ENCODE data around the gene CNTROB. TPM values are rescaled to one million over a fixed set of nuclear protein-coding genes. Genes with fewer than 3 reads are reported as not detected.

The CNTROB gene
- total RNA-seq, 1 donor from 2014 or later: 54.7 TPM

- Mint-ChIP-seq H3K27ac (peak overlapping the region; percentile 96), H3K4me3 (peak overlapping the region; percentile 92), H3K27me3 (ENCODE audit: insufficient read depth) (no peaks in the 10 kb centered on the region), H3K36me3 (ENCODE audit: low read depth) (peaks cover 24% of the 10 kb centered on the region), H3K9me3 (no peaks in the 10 kb centered on the region), H3K4me1 (ENCODE audit: low read depth) (peaks cover 33% of the 10 kb centered on the region)
- no peak for DNase-seq (ENCODE audit: low spot score)
- intact Hi-C loops (cut with micrococcal nuclease): loop anchor here (1.0 to 2.0 kb wide), 4 partner anchors 17 to 71 kb away; partner anchors contain the start of gene CNTROB
These were observed 16.8 kb upstream of the CNTROB start for GRCh38 chr17:7915179-7915610.

- no peaks in the 10 kb centered on the region for H3K9me3 Mint-ChIP-seq
- H3K27me3 Mint-ChIP-seq (ENCODE audit: insufficient read depth): no peaks in the 10 kb centered on the region
- H3K4me3 Mint-ChIP-seq: peak within 1 kb of the TSS; percentile 92
- peaks cover 19% of the 10 kb centered on the region for H3K36me3 Mint-ChIP-seq (ENCODE audit: low read depth)
- peaks cover 33% of the 10 kb centered on the region for H3K4me1 Mint-ChIP-seq (ENCODE audit: low read depth)
- intact Hi-C loops (cut with micrococcal nuclease): loop anchor here (1.0 to 2.0 kb wide), 4 partner anchors 17 to 71 kb away; partner anchors contain the start of gene CNTROB
- peak; percentile 77 for DNase-seq (ENCODE audit: low spot score)
- peak within 1 kb of the TSS; percentile 96 for H3K27ac Mint-ChIP-seq
These were observed 16.2 kb upstream of the CNTROB start, which contains the start of gene RNF227 for GRCh38 chr17:7915611-7916384. TSS of gene RNF227 (minus strand) at chr17:7916289. CDS start at chr17:7916195, 94 bp downstream.

GRCh38 chr17:7916385-7916682 lies 15.7 kb upstream of the CNTROB start:
- Mint-ChIP-seq H3K36me3 (ENCODE audit: low read depth) (peaks cover 16% of the 10 kb centered on the region), H3K9me3 (no peaks in the 10 kb centered on the region), H3K27me3 (ENCODE audit: insufficient read depth) (no peaks in the 10 kb centered on the region), H3K27ac (peak overlapping the region; percentile 61), H3K4me3 (peak overlapping the region; percentile 73), H3K4me1 (ENCODE audit: low read depth) (peaks cover 33% of the 10 kb centered on the region)
- intact Hi-C loops (cut with micrococcal nuclease): no loop called here
- DNase-seq (ENCODE audit: low spot score): no peak

- intact Hi-C loops (cut with micrococcal nuclease): no loop called here
- H3K4me3 Mint-ChIP-seq: peak overlapping the region; percentile 73
These were observed 15.2 kb upstream of the CNTROB start for GRCh38 chr17:7916808-7917207.

GRCh38 chr17:7922269-7922844 lies 9.6 kb upstream of the CNTROB start:
- no peak for DNase-seq (ENCODE audit: low spot score)
- H3K4me3 Mint-ChIP-seq: peak overlapping the region; percentile 70
- intact Hi-C loops (cut with micrococcal nuclease): loop anchor here (1.0 kb wide), 1 partner anchor 9 kb away; the partner anchor contains the start of gene TRAPPC1

More at GRCh38 chr17:7916808-7917207, 15.2 kb upstream of the CNTROB start:
- Mint-ChIP-seq H3K4me1 (ENCODE audit: low read depth) (peaks cover 34% of the 10 kb centered on the region), H3K27ac (peak overlapping the region; percentile 61), H3K36me3 (ENCODE audit: low read depth) (peaks cover 14% of the 10 kb centered on the region), H3K9me3 (no peaks in the 10 kb centered on the region), H3K27me3 (ENCODE audit: insufficient read depth) (no peaks in the 10 kb centered on the region)
- DNase-seq (ENCODE audit: low spot score): no peak

GRCh38 chr17:7922845-7923628 lies 9.0 kb upstream of the CNTROB start:
- Mint-ChIP-seq H3K27ac (peak overlapping the region; percentile 59), H3K9me3 (no peaks in the 10 kb centered on the region), H3K4me3 (peak overlapping the region; percentile 70), H3K4me1 (ENCODE audit: low read depth) (peaks cover 13% of the 10 kb centered on the region), H3K36me3 (ENCODE audit: low read depth) (peaks cover 8% of the 10 kb centered on the region), H3K27me3 (ENCODE audit: insufficient read depth) (no peaks in the 10 kb centered on the region)
- intact Hi-C loops (cut with micrococcal nuclease): loop anchor here (1.0 kb wide), 1 partner anchor 8 kb away; the partner anchor contains the start of gene TRAPPC1
- peak; percentile 76 for DNase-seq (ENCODE audit: low spot score)

More at GRCh38 chr17:7922269-7922844, 9.6 kb upstream of the CNTROB start:
- H3K9me3 Mint-ChIP-seq: no peaks in the 10 kb centered on the region
- H3K36me3 Mint-ChIP-seq (ENCODE audit: low read depth): peaks cover 4% of the 10 kb centered on the region
- H3K27ac Mint-ChIP-seq: peak overlapping the region; percentile 59
- H3K4me1 Mint-ChIP-seq (ENCODE audit: low read depth): peaks cover 13% of the 10 kb centered on the region
- H3K27me3 Mint-ChIP-seq (ENCODE audit: insufficient read depth): no peaks in the 10 kb centered on the region

GRCh38 chr17:7927596-7927995 lies 4.4 kb upstream of the CNTROB start:
- no peak for DNase-seq (ENCODE audit: low spot score)
- Mint-ChIP-seq H3K36me3 (ENCODE audit: low read depth) (peaks cover 10% of the 10 kb centered on the region), H3K27me3 (ENCODE audit: insufficient read depth) (no peaks in the 10 kb centered on the region), H3K4me3 (no peak overlapping the region), H3K4me1 (ENCODE audit: low read depth) (peaks cover 23% of the 10 kb centered on the region), H3K27ac (peak overlapping the region; percentile 35), H3K9me3 (no peaks in the 10 kb centered on the region)
- intact Hi-C loops (cut with micrococcal nuclease): no loop called here

GRCh38 chr17:7929158-7930023 lies 2.6 kb upstream of the CNTROB start, which contains the start of gene KCNAB3:
TSS of gene KCNAB3 (minus strand) at chr17:7929856. CDS start at chr17:7929435, 421 bp downstream.
- Mint-ChIP-seq H3K36me3 (ENCODE audit: low read depth) (peaks cover 11% of the 10 kb centered on the region), H3K27ac (peak within 1 kb of the TSS; percentile 64), H3K27me3 (ENCODE audit: insufficient read depth) (no peaks in the 10 kb centered on the region), H3K9me3 (no peaks in the 10 kb centered on the region), H3K4me3 (peak within 1 kb of the TSS; percentile 99), H3K4me1 (ENCODE audit: low read depth) (peaks cover 36% of the 10 kb centered on the region)
- peak; percentile 45 for DNase-seq (ENCODE audit: low spot score)
- intact Hi-C loops (cut with micrococcal nuclease): loop anchor here (5.0 kb wide), 1 partner anchor 527 kb away; the partner anchor contains the start of gene TMEM256

GRCh38 chr17:7930841-7931631 lies 970 bp upstream of the CNTROB start:
- Mint-ChIP-seq H3K9me3 (no peaks in the 10 kb centered on the region), H3K4me3 (peak overlapping the region; percentile 99), H3K36me3 (ENCODE audit: low read depth) (peaks cover 19% of the 10 kb centered on the region), H3K27ac (peak overlapping the region; percentile 64), H3K27me3 (ENCODE audit: insufficient read depth) (no peaks in the 10 kb centered on the region), H3K4me1 (ENCODE audit: low read depth) (peaks cover 42% of the 10 kb centered on the region)
- no peak for DNase-seq (ENCODE audit: low spot score)
- intact Hi-C loops (cut with micrococcal nuclease): loop anchor here (1.0 to 5.0 kb wide), 3 partner anchors 9 to 529 kb away; partner anchors contain the start of genes TMEM256 and WRAP53

- Mint-ChIP-seq H3K9me3 (no peaks in the 10 kb centered on the region), H3K36me3 (ENCODE audit: low read depth) (peaks cover 22% of the 10 kb centered on the region), H3K27me3 (ENCODE audit: insufficient read depth) (no peaks in the 10 kb centered on the region), H3K4me3 (peak overlapping the region; percentile 99), H3K4me1 (ENCODE audit: low read depth) (peaks cover 42% of the 10 kb centered on the region), H3K27ac (peak overlapping the region; percentile 99)
- DNase-seq (ENCODE audit: low spot score): peak; percentile 16
- intact Hi-C loops (cut with micrococcal nuclease): loop anchor here (1.0 to 5.0 kb wide), 11 partner anchors 17 to 530 kb away; partner anchors contain the start of genes KDM6B, NAA38, RPL26 and TMEM256
These were observed 481 bp downstream of the CNTROB start for GRCh38 chr17:7932483-7932891.

- Mint-ChIP-seq H3K4me3 (peak overlapping the region; percentile 99), H3K27me3 (ENCODE audit: insufficient read depth) (no peaks in the 10 kb centered on the region), H3K4me1 (ENCODE audit: low read depth) (peaks cover 42% of the 10 kb centered on the region), H3K36me3 (ENCODE audit: low read depth) (peaks cover 20% of the 10 kb centered on the region), H3K27ac (peak overlapping the region; percentile 99), H3K9me3 (no peaks in the 10 kb centered on the region)
- intact Hi-C loops (cut with micrococcal nuclease): loop anchor here (1.0 to 5.0 kb wide), 11 partner anchors 18 to 531 kb away; partner anchors contain the start of genes KDM6B, NAA38, RPL26 and TMEM256
- DNase-seq (ENCODE audit: low spot score): no peak
These were observed 943 bp downstream of the CNTROB start for GRCh38 chr17:7932949-7933348.
